ENCODE data around the gene FIBP. TPM values are rescaled to one million over a fixed set of nuclear protein-coding genes. Genes with fewer than 3 reads are reported as not detected.
A peak's percentile ranks its signal among the peaks of the same experiment; 100 is the strongest.

FIBP gene
- polyA plus RNA-seq, 1 experiment, result 126 TPM

GRCh38 chr11:65903068-65903481 is 14.8 kb upstream of the FIBP start:
- no peak for TF ChIP-seq CTCF (IDR thresholded peaks at IDR 0.05; ENCODE audit: low read depth, low read length)
- no peaks in the 10 kb centered on the region for H3K27me3 ChIP-seq (ENCODE audit: control insufficient read depth, insufficient read depth, low read length)
- H3K4me3 ChIP-seq (ENCODE audit: low read depth, low read length), result 0 out of 2 replicates have a peak overlapping the region, but pooled peaks have one; percentile 17
- H3K27ac ChIP-seq (ENCODE audit: low read depth, low read length), result peak overlapping the region; percentile 87
- ChIA-PET POLR2A (interaction anchor here (6.4 to 6.7 kb wide), 2 partner anchors 11 to 13 kb away, joined by 98 to 153 read pairs; partner anchors contain the start of genes CCDC85B and FIBP), CTCF (interaction anchor here (4.1 kb wide), 1 partner anchor 14 kb away, joined by 30 read pairs; the partner anchor contains the start of genes CCDC85B and FIBP)
- no peaks in the 10 kb centered on the region; the same call in 1 of the 2 replicates for H3K9me3 ChIP-seq (ENCODE audit: control insufficient read depth, insufficient read depth, low read length)
- no peak for DNase-seq (ENCODE audit: low read depth, low spot score)

GRCh38 chr11:65900899-65901180 is 12.6 kb upstream of the FIBP start:
- POLR2A ChIA-PET, result interaction anchor here (0.6 to 6.7 kb wide), 11 partner anchors 11 to 1507 kb away, joined by 3 to 153 read pairs (median 4); partner anchors contain the start of genes C11orf68, CCDC85B, CFL1 and FIBP
- Histone ChIP-seq H3K9me3 (ENCODE audit: control insufficient read depth, insufficient read depth, low read length) (no peaks in the 10 kb centered on the region; the same call in 1 of the 2 replicates), H3K27ac (ENCODE audit: low read depth, low read length) (peak overlapping the region; percentile 87), H3K4me3 (ENCODE audit: low read depth, low read length) (no peak overlapping the region), H3K27me3 (ENCODE audit: control insufficient read depth, insufficient read depth, low read length) (no peaks in the 10 kb centered on the region)
- no peak for TF ChIP-seq CTCF (IDR thresholded peaks at IDR 0.05; ENCODE audit: low read depth, low read length)
- CTCF ChIA-PET, result interaction anchor here (0.6 to 4.1 kb wide), 4 partner anchors 11 to 33 kb away, joined by 3 to 30 read pairs (median 6); partner anchors contain the start of genes CCDC85B and FIBP
- no peak for DNase-seq (ENCODE audit: low read depth, low spot score)

- ChIA-PET POLR2A (interaction anchor here (0.6 to 6.7 kb wide), 12 partner anchors 10 to 1507 kb away, joined by 3 to 153 read pairs (median 4); partner anchors contain the start of genes C11orf68, CCDC85B, CFL1 and FIBP), CTCF (interaction anchor here (0.6 to 5.1 kb wide), 4 partner anchors 11 to 34 kb away, joined by 3 to 33 read pairs (median 19); partner anchors contain the start of genes CCDC85B and FIBP)
- Histone ChIP-seq H3K9me3 (ENCODE audit: control insufficient read depth, insufficient read depth, low read length) (no peaks in the 10 kb centered on the region; the same call in 1 of the 2 replicates), H3K27ac (ENCODE audit: low read depth, low read length) (peak within 1 kb of the TSS; percentile 97), H3K27me3 (ENCODE audit: control insufficient read depth, insufficient read depth, low read length) (no peaks in the 10 kb centered on the region), H3K4me3 (ENCODE audit: low read depth, low read length) (peak within 1 kb of the TSS; percentile 96)
- peak; percentile 89 for DNase-seq (ENCODE audit: low read depth, low spot score)
- TF ChIP-seq CTCF (IDR thresholded peaks at IDR 0.05; ENCODE audit: low read depth, low read length), result no peak
Observed at GRCh38 chr11:65900125-65900898, 12.0 kb upstream of the FIBP start, which contains the start of gene FOSL1. FOSL1 (minus strand) TSS chr11:65900388; CDS start chr11:65900339, 49 bp downstream.

GRCh38 chr11:65899356-65900124 is 11.3 kb upstream of the FIBP start:
- no peaks in the 10 kb centered on the region for H3K27me3 ChIP-seq (ENCODE audit: control insufficient read depth, insufficient read depth, low read length)
- peak overlapping the region; percentile 97 for H3K27ac ChIP-seq (ENCODE audit: low read depth, low read length)
- ChIA-PET POLR2A (interaction anchor here (0.6 to 6.7 kb wide), 9 partner anchors 9 to 285 kb away, joined by 3 to 153 read pairs (median 5); partner anchors contain the start of genes C11orf68, CCDC85B, CFL1 and FIBP), CTCF (interaction anchor here (1.4 to 5.1 kb wide), 4 partner anchors 10 to 40 kb away, joined by 4 to 34 read pairs (median 32); partner anchors contain the start of genes CCDC85B and FIBP)
- H3K9me3 ChIP-seq (ENCODE audit: control insufficient read depth, insufficient read depth, low read length), result no peaks in the 10 kb centered on the region; the same call in 1 of the 2 replicates
- peak overlapping the region; percentile 96 for H3K4me3 ChIP-seq (ENCODE audit: low read depth, low read length)
- no peak for DNase-seq (ENCODE audit: low read depth, low spot score)
- no peak for TF ChIP-seq CTCF (IDR thresholded peaks at IDR 0.05; ENCODE audit: low read depth, low read length)

Measured in AG04450 (cell line).